ENCODE data around the gene ASF1B. TPM values are rescaled to one million over a fixed set of nuclear protein-coding genes. Genes with fewer than 3 reads are reported as not detected.

The ASF1B gene
- total and polyA plus RNA-seq, 2 experiments from 2014 or later = 33.3 to 36.9 TPM

DNA sequence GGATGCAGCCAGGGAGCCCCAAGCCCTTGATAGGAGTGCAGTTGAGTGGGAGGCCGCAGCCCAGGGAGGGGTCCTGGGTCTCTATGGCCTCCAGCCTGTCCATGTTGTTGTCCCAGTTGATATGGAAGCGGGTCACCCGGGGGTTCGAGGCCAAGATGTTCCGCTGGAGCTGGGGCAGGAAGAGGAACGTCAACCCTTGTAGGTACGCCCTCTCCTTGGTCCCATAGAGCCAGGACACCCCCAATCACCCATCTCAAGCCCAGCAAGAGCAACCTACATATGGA lies 15.9 kb downstream of the ASF1B start (continued):
- TF ChIP-seq EZH2 (IDR thresholded peaks at IDR 0.05; ENCODE audit: low read depth, unreplicated experiment) = no peak
- TF ChIP-seq POLR2AphosphoS5 (IDR thresholded peaks at IDR 0.05; ENCODE audit: low read depth) = no peak
- TF ChIP-seq, protein P1, sequence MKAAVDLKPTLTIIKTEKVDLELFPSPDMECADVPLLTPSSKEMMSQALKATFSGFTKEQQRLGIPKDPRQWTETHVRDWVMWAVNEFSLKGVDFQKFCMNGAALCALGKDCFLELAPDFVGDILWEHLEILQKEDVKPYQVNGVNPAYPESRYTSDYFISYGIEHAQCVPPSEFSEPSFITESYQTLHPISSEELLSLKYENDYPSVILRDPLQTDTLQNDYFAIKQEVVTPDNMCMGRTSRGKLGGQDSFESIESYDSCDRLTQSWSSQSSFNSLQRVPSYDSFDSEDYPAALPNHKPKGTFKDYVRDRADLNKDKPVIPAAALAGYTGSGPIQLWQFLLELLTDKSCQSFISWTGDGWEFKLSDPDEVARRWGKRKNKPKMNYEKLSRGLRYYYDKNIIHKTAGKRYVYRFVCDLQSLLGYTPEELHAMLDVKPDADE (IDR thresholded peaks at IDR 0.05) = no peak
- TF ChIP-seq, protein P2, sequence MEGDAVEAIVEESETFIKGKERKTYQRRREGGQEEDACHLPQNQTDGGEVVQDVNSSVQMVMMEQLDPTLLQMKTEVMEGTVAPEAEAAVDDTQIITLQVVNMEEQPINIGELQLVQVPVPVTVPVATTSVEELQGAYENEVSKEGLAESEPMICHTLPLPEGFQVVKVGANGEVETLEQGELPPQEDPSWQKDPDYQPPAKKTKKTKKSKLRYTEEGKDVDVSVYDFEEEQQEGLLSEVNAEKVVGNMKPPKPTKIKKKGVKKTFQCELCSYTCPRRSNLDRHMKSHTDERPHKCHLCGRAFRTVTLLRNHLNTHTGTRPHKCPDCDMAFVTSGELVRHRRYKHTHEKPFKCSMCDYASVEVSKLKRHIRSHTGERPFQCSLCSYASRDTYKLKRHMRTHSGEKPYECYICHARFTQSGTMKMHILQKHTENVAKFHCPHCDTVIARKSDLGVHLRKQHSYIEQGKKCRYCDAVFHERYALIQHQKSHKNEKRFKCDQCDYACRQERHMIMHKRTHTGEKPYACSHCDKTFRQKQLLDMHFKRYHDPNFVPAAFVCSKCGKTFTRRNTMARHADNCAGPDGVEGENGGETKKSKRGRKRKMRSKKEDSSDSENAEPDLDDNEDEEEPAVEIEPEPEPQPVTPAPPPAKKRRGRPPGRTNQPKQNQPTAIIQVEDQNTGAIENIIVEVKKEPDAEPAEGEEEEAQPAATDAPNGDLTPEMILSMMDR (conservative IDR thresholded peaks at IDR 0.05; ENCODE audit: low read depth in 2 of 2) = no peak
- no peak for TF ChIP-seq CREB1 (CRISPR knock-in tag; IDR thresholded peaks at IDR 0.05; ENCODE audit: low read depth)
- TF ChIP-seq ZNF331 (CRISPR knock-in tag; IDR thresholded peaks at IDR 0.05; ENCODE audit: low read depth) = no peak
- TF ChIP-seq STAT1 (IDR thresholded peaks at IDR 0.05; ENCODE audit: unreplicated experiment) = no peak
- no peak for TF ChIP-seq NANOG (IDR thresholded peaks at IDR 0.05; ENCODE audit: borderline replicate concordance)
- TF ChIP-seq, protein P3, sequence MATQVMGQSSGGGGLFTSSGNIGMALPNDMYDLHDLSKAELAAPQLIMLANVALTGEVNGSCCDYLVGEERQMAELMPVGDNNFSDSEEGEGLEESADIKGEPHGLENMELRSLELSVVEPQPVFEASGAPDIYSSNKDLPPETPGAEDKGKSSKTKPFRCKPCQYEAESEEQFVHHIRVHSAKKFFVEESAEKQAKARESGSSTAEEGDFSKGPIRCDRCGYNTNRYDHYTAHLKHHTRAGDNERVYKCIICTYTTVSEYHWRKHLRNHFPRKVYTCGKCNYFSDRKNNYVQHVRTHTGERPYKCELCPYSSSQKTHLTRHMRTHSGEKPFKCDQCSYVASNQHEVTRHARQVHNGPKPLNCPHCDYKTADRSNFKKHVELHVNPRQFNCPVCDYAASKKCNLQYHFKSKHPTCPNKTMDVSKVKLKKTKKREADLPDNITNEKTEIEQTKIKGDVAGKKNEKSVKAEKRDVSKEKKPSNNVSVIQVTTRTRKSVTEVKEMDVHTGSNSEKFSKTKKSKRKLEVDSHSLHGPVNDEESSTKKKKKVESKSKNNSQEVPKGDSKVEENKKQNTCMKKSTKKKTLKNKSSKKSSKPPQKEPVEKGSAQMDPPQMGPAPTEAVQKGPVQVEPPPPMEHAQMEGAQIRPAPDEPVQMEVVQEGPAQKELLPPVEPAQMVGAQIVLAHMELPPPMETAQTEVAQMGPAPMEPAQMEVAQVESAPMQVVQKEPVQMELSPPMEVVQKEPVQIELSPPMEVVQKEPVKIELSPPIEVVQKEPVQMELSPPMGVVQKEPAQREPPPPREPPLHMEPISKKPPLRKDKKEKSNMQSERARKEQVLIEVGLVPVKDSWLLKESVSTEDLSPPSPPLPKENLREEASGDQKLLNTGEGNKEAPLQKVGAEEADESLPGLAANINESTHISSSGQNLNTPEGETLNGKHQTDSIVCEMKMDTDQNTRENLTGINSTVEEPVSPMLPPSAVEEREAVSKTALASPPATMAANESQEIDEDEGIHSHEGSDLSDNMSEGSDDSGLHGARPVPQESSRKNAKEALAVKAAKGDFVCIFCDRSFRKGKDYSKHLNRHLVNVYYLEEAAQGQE (IDR thresholded peaks at IDR 0.05; ENCODE audit: unreplicated experiment) = no peak
- no peak for TF ChIP-seq ZNF114 (CRISPR knock-in tag; IDR thresholded peaks at IDR 0.05)

DNA sequence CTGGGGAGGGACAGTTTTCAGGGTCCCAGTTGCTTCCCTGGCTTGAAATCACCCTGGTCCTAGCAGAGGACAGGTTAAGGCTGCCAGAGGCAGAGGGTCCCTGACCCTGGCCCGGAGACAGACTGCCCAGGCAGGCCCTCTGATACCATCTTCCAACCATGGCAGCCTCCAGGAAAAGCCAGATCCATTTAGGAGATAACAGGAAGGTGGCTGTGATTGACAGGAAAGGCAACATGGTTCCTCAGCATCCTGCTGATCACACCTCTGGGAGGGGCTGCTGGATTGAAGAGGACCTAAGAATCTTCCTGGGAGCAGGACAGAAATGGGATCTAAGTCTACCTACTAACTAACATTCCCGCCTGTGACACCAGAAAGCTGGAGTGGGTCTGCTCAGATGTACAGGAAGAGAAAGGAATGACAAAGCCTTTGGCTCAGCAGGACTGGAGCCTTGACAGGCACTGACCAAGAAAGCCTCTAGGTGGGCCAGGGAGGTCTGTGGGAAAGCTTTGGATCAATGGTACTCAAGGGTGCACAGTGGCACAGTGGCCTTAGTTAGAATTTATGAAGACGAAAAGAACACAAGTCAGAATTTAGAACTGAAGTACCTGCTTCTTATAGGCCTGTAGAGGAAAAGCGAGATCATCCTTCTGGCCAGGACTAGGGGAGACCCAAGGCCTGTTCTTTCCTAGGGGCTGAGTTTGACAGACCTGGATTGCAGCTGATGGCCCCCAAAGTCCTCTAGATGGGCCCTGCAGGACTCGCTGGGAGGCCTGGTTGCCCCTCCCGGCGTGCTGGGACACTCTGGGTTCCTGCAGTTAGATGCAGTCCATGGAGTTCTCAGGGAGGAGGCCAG lies 16.5 kb downstream of the ASF1B start:
- H3K79me2 ChIP-seq (replicated peaks; ENCODE audit: insufficient read depth) = peaks cover 17% of the 10 kb centered on the region
- no peaks in the 10 kb centered on the region; the same call in 1 of the 2 replicates for H3K36me3 ChIP-seq (ENCODE audit: insufficient read depth)
- no peaks in the 10 kb centered on the region for H3K27me3 ChIP-seq (ENCODE audit: insufficient read depth)
- Mint-ChIP-seq H3K4me1 (peaks cover 21% of the 10 kb centered on the region), H3K27me3 (ENCODE audit: insufficient read depth, low read depth, poor library complexity) (peaks cover 19% of the 10 kb centered on the region), H3K4me3 (no peak overlapping the region), H3K27ac (no peak overlapping the region), H3K9me3 (no peaks in the 10 kb centered on the region; the same call in 2 of the 3 replicates), H3K36me3 (ENCODE audit: low read depth) (peaks cover 37% of the 10 kb centered on the region)
- ATAC-seq = no peak
- H4K20me1 ChIP-seq (replicated peaks; ENCODE audit: insufficient read depth) = peaks cover 14% of the 10 kb centered on the region
- no peak for TF ChIP-seq ZNF331 (CRISPR knock-in tag; IDR thresholded peaks at IDR 0.05; ENCODE audit: low read depth)
- TF ChIP-seq, protein P1 (IDR thresholded peaks at IDR 0.05) = no peak
- TF ChIP-seq NANOG (IDR thresholded peaks at IDR 0.05; ENCODE audit: borderline replicate concordance) = no peak
- no peak for TF ChIP-seq CREB1 (CRISPR knock-in tag; IDR thresholded peaks at IDR 0.05; ENCODE audit: low read depth)
- H3F3A ChIP-seq (replicated peaks; ENCODE audit: low read depth) = peaks cover 15% of the 10 kb centered on the region; the same call in 1 of the 2 replicates
- no peak overlapping the region for H3K4me3 ChIP-seq
- H3K9me2 ChIP-seq (ENCODE audit: insufficient read depth) = no peaks in the 10 kb centered on the region
- no peak overlapping the region for H3K27ac ChIP-seq (ENCODE audit: low read depth)
- DNase-seq (ENCODE audit: low spot score) = no peak
- no peak overlapping the region for H3K4me2 ChIP-seq
- no peak overlapping the region for H2AFZ ChIP-seq
- H3K4me1 ChIP-seq (ENCODE audit: insufficient read depth) = peaks cover 22% of the 10 kb centered on the region

Measured in GM23338 (cell line).